HCT116 (cell line): ENCODE data around the gene RXRA. TPM values are rescaled to one million over a fixed set of nuclear protein-coding genes. Genes with fewer than 3 reads are reported as not detected.

Experiments used
- ATAC-seq: fragments of 200-7000 bp; cut with Tn5 transposase; 2 replicates; pipeline ENCODE4 v1.9.1; 2020; ENCODE audit warnings: mild to moderate bottlenecking, moderate library complexity
- BruUV-seq: library from RNA; stranded (reverse); fragments of 400-500 nt; replicated peaks from 2 replicates; lab custom pipeline; 2021; lab: Mats Ljungman, UMichigan
- CTCF ChIA-PET: fragments of 300-600 bp; sonication (Branson Sonifier 250); formaldehyde crosslinking; loops from one replicate; lab custom pipeline; 2021; ENCODE audit warnings: antibody characterized with exemption; lab: Charles Lee
- POLR2A ChIA-PET: fragments of 300-600, 350-600 bp; sonication (Branson Sonifier 250); formaldehyde crosslinking; loops from one replicate; lab custom pipeline; 2021; ENCODE audit warnings: antibody characterized with exemption; lab: Charles Lee
- RAD21 ChIA-PET, 2 experiments: fragments of 300-600 bp; sonication (Branson Sonifier 250); formaldehyde crosslinking; loops; one replicate each; lab custom pipeline; 2023; ENCODE audit warnings: low total read pairs in 2 of 2; ENCODE audit not compliant: uncharacterized antibody in 2 of 2, unreplicated experiment in 2 of 2, low non-redundant PET in 1 of 2; lab: Charles Lee
- DNase-seq: peaks from one replicate; pipeline ENCODE4 v3.0.0-alpha.2; 2010; ENCODE audit warnings: low read depth, low spot score
- H2AFZ ChIP-seq: fragments of 200-600 bp; shearing (Covaris generic), sonication (generic); 2 replicates; pipeline ENCODE4 v1.6.1; 2017; ENCODE audit warnings: low read depth, mixed run types, mixed read lengths, antibody characterized with exemption, low read length; ENCODE audit not compliant: poor library complexity, severe bottlenecking
- H3K27ac ChIP-seq: 2 replicates; pipeline ENCODE4 v1.5.1; 2012; ENCODE audit warnings: low read depth, low read length
- H3K27me3 ChIP-seq: fragments of 200-600 bp; sonication (generic); 2 replicates; pipeline ENCODE4 v1.6.1; 2016; ENCODE audit warnings: mixed run types, low read length, mixed read lengths; ENCODE audit not compliant: insufficient read depth
- H3K36me3 ChIP-seq, 2 experiments: fragments of 200-500 bp in 1 of 2; fragments of 200-600 bp in 1 of 2; sonication (Bioruptor generic) in 1 of 2; sonication (generic) in 1 of 2; 2 replicates each; pipeline versions ENCODE4 v1.5.1 to v1.6.1; 2014 to 2016; ENCODE audit warnings: low read length in 2 of 2, inconsistent platforms in 1 of 2, mixed read lengths in 1 of 2, mixed run types in 1 of 2; ENCODE audit not compliant: insufficient read depth in 2 of 2, control insufficient read depth in 1 of 2
- H3K4me1 ChIP-seq, 2 experiments: fragments of 200-600 bp in 1 of 2; sonication (generic) in 1 of 2; 2 replicates each; pipeline versions ENCODE4 v1.5.1 to v1.6.1; 2012 to 2017; ENCODE audit warnings: low read length in 2 of 2, inconsistent platforms in 1 of 2, mild to moderate bottlenecking in 1 of 2, mixed read lengths in 1 of 2, mixed run types in 1 of 2, moderate library complexity in 1 of 2; ENCODE audit not compliant: insufficient read depth in 2 of 2, control insufficient read depth in 1 of 2
- H3K4me2 ChIP-seq: fragments of 200-600 bp; sonication (generic); 2 replicates; pipeline ENCODE4 v1.6.1; 2017; ENCODE audit warnings: mixed run types, low read length, mixed read lengths
- H3K4me3 ChIP-seq, 2 experiments: fragments of 200-600 bp in 1 of 2; sonication (generic) in 1 of 2; replicated peaks in 1 of 2; 2 replicates each; pipeline ENCODE4 v1.5.1; 2011 to 2016; ENCODE audit warnings: low read length in 2 of 2, control low read depth in 1 of 2, low read depth in 1 of 2, mild to moderate bottlenecking in 1 of 2, mixed read lengths in 1 of 2, mixed run types in 1 of 2
- H3K79me2 ChIP-seq: fragments of 200-600 bp; sonication (generic); 2 replicates; pipeline ENCODE4 v1.6.1; 2017; ENCODE audit warnings: mild to moderate bottlenecking, mixed run types, low read length, moderate library complexity, mixed read lengths; ENCODE audit not compliant: insufficient read depth
- H3K9ac ChIP-seq: fragments of 200-600 bp; sonication (generic); 2 replicates; pipeline ENCODE4 v1.6.1; 2016; ENCODE audit warnings: low read length, mixed read lengths
- H3K9me2 ChIP-seq: fragments of 200-600 bp; sonication (generic), shearing (Covaris generic); 2 replicates; pipeline ENCODE4 v1.6.1; 2017; ENCODE audit warnings: mixed run types, mild to moderate bottlenecking, moderate library complexity; ENCODE audit not compliant: insufficient read depth
- H3K9me3 ChIP-seq, 2 experiments: fragments of 200-500 bp in 1 of 2; fragments of 200-600 bp in 1 of 2; sonication (Bioruptor generic) in 1 of 2; sonication (generic) in 1 of 2; 2 replicates each; pipeline ENCODE4 v1.6.1; 2014 to 2017; ENCODE audit warnings: low read length in 2 of 2, mixed read lengths in 2 of 2, inconsistent platforms in 1 of 2, low read depth in 1 of 2, mild to moderate bottlenecking in 1 of 2, mixed run types in 1 of 2, moderate library complexity in 1 of 2; ENCODE audit not compliant: control insufficient read depth in 1 of 2, insufficient read depth in 1 of 2
- H4K20me1 ChIP-seq: fragments of 200-600 bp; sonication (generic), shearing (Covaris generic); 2 replicates; pipeline ENCODE4 v1.6.1; 2017; ENCODE audit warnings: mixed run types, mild to moderate bottlenecking, moderate library complexity; ENCODE audit not compliant: insufficient read depth
- CBX3 ChIP-seq: IDR thresholded peaks from 2 replicates; pipeline ENCODE4 v1.6.1; 2012; ENCODE audit warnings: low read depth
- CEBPB ChIP-seq: IDR thresholded peaks from 2 replicates; pipeline ENCODE4 v1.6.1; 2012; ENCODE audit warnings: low read depth
- EGR1 ChIP-seq: IDR thresholded peaks from 2 replicates; pipeline ENCODE4 v1.6.1; 2012; ENCODE audit warnings: low read depth
- ELF1 ChIP-seq: IDR thresholded peaks from 2 replicates; pipeline ENCODE4 v1.6.1; 2012; ENCODE audit warnings: low read depth, borderline replicate concordance
- EZH2 ChIP-seq: fragments of 200-600 bp; sonication (generic); IDR thresholded peaks from 2 replicates; pipeline ENCODE4 v1.6.1; 2017; ENCODE audit warnings: antibody characterized with exemption, mixed run types
- EZH2phosphoT487 ChIP-seq: fragments of 200-600 bp; IDR thresholded peaks from 2 replicates; pipeline ENCODE4 v1.6.1; 2018; ENCODE audit warnings: antibody characterized with exemption, borderline replicate concordance
- FOSL1 ChIP-seq: IDR thresholded peaks from 2 replicates; pipeline ENCODE4 v1.6.1; 2012; ENCODE audit warnings: low read depth
- JUND ChIP-seq: IDR thresholded peaks from 2 replicates; pipeline ENCODE4 v1.6.1; 2012
- POLR2A ChIP-seq: IDR thresholded peaks from 2 replicates; pipeline ENCODE4 v1.7.0; 2011; ENCODE audit warnings: borderline replicate concordance; ENCODE audit not compliant: insufficient read depth, insufficient read length; ENCODE audit errors: extremely low read depth
- POLR2AphosphoS5 ChIP-seq: IDR thresholded peaks from 2 replicates; pipeline ENCODE4 v1.6.1; 2011; ENCODE audit warnings: mild to moderate bottlenecking, low read depth, low read length, moderate library complexity
- RAD21 ChIP-seq: IDR thresholded peaks from 2 replicates; pipeline ENCODE4 v1.6.1; 2012; ENCODE audit warnings: low read depth, mild to moderate bottlenecking
- SIN3A ChIP-seq: IDR thresholded peaks from 2 replicates; pipeline ENCODE4 v1.6.1; 2012; ENCODE audit warnings: low read depth
- SP1 ChIP-seq: IDR thresholded peaks from 2 replicates; pipeline ENCODE4 v1.6.1; 2012; ENCODE audit warnings: low read depth
- YY1 ChIP-seq: IDR thresholded peaks from 2 replicates; pipeline ENCODE4 v1.6.1; 2011; ENCODE audit warnings: low read length, low read depth, moderate library complexity, mild to moderate bottlenecking; ENCODE audit not compliant: insufficient replicate concordance; ENCODE audit errors: extremely low read depth
- ZFX ChIP-seq: fragments of 450-650 bp; IDR thresholded peaks from 2 replicates; pipeline ENCODE4 v1.6.1; 2017
- ZNF274 ChIP-seq: fragments of 200-500 bp; sonication (Bioruptor generic); IDR thresholded peaks from 2 replicates; pipeline ENCODE4 v1.6.1; 2014; ENCODE audit warnings: mild to moderate bottlenecking, low read depth, low read length, inconsistent platforms
- intact Hi-C: fragments of 100-400 bp; cut with micrococcal nuclease; formaldehyde crosslinking; loops from 2 replicates; pipeline ENCODE4 v1.10.0; 2022
- total RNA-seq: library from RNA; stranded (reverse); gene quantifications from one replicate; pipeline ENCODE4 v1.2.1, GENCODE V29; 2021; ENCODE audit not compliant: unreplicated experiment
- TF ChIP-seq, protein P1 (sequence below): IDR thresholded peaks from 2 replicates; pipeline ENCODE4 v1.6.1; 2012
- TF ChIP-seq, protein P2 (sequence below): IDR thresholded peaks from 2 replicates; pipeline ENCODE4 v1.6.1; 2012
- TF ChIP-seq, protein P3 (sequence below), 3 experiments: fragments of 200-600 bp in 1 of 3; sonication (generic) in 1 of 3; IDR thresholded peaks in 2 of 3; conservative IDR thresholded peaks in 1 of 3; 2 replicates each; pipeline ENCODE4 v1.5.1; 2012 to 2017; ENCODE audit warnings: low read depth in 2 of 3, low read length in 2 of 3, antibody characterized with exemption in 1 of 3, borderline replicate concordance in 1 of 3, control low read depth in 1 of 3, mild to moderate bottlenecking in 1 of 3, mixed read lengths in 1 of 3, mixed run types in 1 of 3, moderate library complexity in 1 of 3; ENCODE audit not compliant: insufficient read depth in 1 of 3

RXRA gene
- total RNA-seq, 1 experiment from 2014 or later, result 43.9 TPM

DNA sequence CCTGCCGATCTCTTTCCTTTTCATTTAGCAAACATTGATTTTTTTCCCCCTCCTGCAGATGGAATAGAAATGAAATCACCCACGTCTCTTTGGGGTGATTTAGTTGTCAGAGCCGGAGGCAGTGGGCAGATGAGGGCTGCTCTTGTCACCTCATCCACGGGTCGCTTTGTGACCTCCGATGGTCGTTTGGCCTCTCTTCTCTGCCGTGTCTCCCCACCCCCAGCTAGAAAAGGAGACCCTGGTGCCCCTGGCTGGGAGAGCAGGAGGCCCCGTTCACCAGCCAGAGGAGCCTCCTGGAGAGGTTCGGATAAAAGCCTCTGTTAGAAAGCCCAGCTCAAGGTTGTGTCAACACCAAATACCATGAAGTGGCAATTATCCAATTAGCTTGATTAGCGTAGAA lies 21.6 kb upstream of the RXRA start:
- Histone ChIP-seq H3K27ac (no peak overlapping the region), H3K4me3 (no peak overlapping the region), H3K9me2 (no peaks in the 10 kb centered on the region), H3K4me2 (no peak overlapping the region), H3K36me3 (no peaks in the 10 kb centered on the region), H4K20me1 (no peaks in the 10 kb centered on the region), H2AFZ (no peak overlapping the region), H3K9me3 (no peaks in the 10 kb centered on the region), H3K27me3 (no peaks in the 10 kb centered on the region), H3K9ac (no peak overlapping the region), H3K79me2 (no peaks in the 10 kb centered on the region), H3K4me1 (no peaks in the 10 kb centered on the region)
- no peak for ATAC-seq
- intact Hi-C loops, result no loop called here
- ChIA-PET CTCF (no interaction called here), POLR2A (no interaction called here), RAD21 (no interaction called here)
- no peak for DNase-seq
- TF ChIP-seq CBX3 (no peak), FOSL1 (no peak), YY1 (no peak), SP1 (no peak), JUND (no peak)
- TF ChIP-seq, protein P1, sequence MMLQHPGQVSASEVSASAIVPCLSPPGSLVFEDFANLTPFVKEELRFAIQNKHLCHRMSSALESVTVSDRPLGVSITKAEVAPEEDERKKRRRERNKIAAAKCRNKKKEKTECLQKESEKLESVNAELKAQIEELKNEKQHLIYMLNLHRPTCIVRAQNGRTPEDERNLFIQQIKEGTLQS, result no peak
- BruUV-seq, result no TSS peak

DNA sequence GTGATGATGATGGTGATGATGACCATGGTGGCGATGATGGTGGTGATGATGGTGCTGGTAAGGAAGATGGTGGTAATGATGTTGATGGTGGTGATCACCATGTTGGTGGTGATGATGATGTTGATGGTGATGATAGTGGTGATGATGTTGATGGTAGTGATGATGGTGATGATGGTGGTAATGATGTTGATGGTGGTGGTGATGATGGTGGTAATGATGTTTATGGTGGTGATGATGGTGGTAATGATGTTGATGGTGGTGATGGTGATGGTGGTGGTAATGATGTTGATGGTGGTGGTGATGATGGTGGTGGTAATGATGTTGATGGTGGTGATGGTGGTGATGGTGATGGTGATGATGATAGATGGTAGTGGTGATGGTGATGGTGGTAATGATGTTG lies 20.7 kb upstream of the RXRA start:
- CTCF ChIA-PET, result no interaction called here
- H3K9ac ChIP-seq, result no peak overlapping the region
- H3K27me3 ChIP-seq, result no peaks in the 10 kb centered on the region
- POLR2A ChIA-PET, result no interaction called here
- RAD21 ChIA-PET, result no interaction called here
- BruUV-seq, result no TSS peak
- H3K36me3 ChIP-seq, result no peaks in the 10 kb centered on the region
- no peak for DNase-seq
- intact Hi-C loops, result no loop called here
- no peaks in the 10 kb centered on the region for H3K9me3 ChIP-seq
- H4K20me1 ChIP-seq, result no peaks in the 10 kb centered on the region
- no peaks in the 10 kb centered on the region for H3K9me2 ChIP-seq
- H3K4me3 ChIP-seq, result no peak overlapping the region
- H3K4me2 ChIP-seq, result no peak overlapping the region
- H3K27ac ChIP-seq, result no peak overlapping the region
- H3K79me2 ChIP-seq, result no peaks in the 10 kb centered on the region
- H3K4me1 ChIP-seq, result no peaks in the 10 kb centered on the region
- H2AFZ ChIP-seq, result no peak overlapping the region
- TF ChIP-seq ELF1 (no peak), EZH2phosphoT487 (no peak), FOSL1 (no peak), EGR1 (no peak), EZH2 (no peak), ZNF274 (no peak), YY1 (no peak), ZFX (no peak), POLR2AphosphoS5 (no peak), JUND (no peak), CEBPB (no peak), RAD21 (no peak), SIN3A (no peak), POLR2A (no peak), CBX3 (no peak)
- TF ChIP-seq, protein P1, result no peak
- TF ChIP-seq, protein P2, sequence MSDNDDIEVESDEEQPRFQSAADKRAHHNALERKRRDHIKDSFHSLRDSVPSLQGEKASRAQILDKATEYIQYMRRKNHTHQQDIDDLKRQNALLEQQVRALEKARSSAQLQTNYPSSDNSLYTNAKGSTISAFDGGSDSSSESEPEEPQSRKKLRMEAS, result no peak
- TF ChIP-seq, protein P3, sequence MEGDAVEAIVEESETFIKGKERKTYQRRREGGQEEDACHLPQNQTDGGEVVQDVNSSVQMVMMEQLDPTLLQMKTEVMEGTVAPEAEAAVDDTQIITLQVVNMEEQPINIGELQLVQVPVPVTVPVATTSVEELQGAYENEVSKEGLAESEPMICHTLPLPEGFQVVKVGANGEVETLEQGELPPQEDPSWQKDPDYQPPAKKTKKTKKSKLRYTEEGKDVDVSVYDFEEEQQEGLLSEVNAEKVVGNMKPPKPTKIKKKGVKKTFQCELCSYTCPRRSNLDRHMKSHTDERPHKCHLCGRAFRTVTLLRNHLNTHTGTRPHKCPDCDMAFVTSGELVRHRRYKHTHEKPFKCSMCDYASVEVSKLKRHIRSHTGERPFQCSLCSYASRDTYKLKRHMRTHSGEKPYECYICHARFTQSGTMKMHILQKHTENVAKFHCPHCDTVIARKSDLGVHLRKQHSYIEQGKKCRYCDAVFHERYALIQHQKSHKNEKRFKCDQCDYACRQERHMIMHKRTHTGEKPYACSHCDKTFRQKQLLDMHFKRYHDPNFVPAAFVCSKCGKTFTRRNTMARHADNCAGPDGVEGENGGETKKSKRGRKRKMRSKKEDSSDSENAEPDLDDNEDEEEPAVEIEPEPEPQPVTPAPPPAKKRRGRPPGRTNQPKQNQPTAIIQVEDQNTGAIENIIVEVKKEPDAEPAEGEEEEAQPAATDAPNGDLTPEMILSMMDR (IDR thresholded peaks at IDR 0.05 in 2 of 3, conservative IDR thresholded peaks at IDR 0.05 in 1 of 3; ENCODE audit: borderline replicate concordance in 1 of 3, insufficient read depth in 1 of 3, low read depth in 2 of 3, low read length in 2 of 3), result no peak
- TF ChIP-seq, all 23 proteins: peak for 0
- ATAC-seq, result no peak
